SK-N-DZ (cell line): ENCODE measurements around the gene MYO1B.

Experiments used
- DNase-seq: peaks from one replicate; pipeline ENCODE4 v3.0.0-alpha.2; 2015; ENCODE audit warnings: low spot score

MYO1B gene

GRCh38 chr2:191319186-191319585 lies 74.0 kb downstream of the MYO1B start:
- no peak for DNase-seq

DNA sequence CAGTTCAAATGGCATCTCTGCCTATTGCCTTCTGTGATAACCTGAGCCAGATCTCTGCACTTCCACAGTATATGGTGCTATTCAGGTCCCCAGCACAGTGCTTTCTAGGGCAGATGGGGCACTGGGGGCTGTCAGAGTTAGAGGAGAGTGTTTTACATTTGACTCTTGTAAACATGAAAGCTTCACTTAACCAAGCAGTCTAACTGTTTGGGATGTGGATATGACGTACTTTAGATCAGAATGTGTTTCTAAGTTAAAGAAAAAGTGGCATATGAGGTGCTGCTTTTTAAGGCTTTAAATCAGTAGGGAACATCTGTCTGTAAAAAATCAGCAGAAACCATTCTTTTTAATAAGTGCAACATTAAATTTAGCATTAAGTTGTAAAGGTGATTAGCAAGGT lies 75.7 kb downstream of the MYO1B start:
- DNase-seq: no peak

- no peak for DNase-seq
Observed at GRCh38 chr2:191321861-191322662, 76.9 kb downstream of the MYO1B start.

GRCh38 chr2:191322828-191323506 lies 77.8 kb downstream of the MYO1B start:
- no peak for DNase-seq

GRCh38 chr2:191325651-191326365 lies 80.6 kb downstream of the MYO1B start:
- no peak for DNase-seq

GRCh38 chr2:191327484-191327883 lies 82.3 kb downstream of the MYO1B start:
- no peak for DNase-seq

DNA sequence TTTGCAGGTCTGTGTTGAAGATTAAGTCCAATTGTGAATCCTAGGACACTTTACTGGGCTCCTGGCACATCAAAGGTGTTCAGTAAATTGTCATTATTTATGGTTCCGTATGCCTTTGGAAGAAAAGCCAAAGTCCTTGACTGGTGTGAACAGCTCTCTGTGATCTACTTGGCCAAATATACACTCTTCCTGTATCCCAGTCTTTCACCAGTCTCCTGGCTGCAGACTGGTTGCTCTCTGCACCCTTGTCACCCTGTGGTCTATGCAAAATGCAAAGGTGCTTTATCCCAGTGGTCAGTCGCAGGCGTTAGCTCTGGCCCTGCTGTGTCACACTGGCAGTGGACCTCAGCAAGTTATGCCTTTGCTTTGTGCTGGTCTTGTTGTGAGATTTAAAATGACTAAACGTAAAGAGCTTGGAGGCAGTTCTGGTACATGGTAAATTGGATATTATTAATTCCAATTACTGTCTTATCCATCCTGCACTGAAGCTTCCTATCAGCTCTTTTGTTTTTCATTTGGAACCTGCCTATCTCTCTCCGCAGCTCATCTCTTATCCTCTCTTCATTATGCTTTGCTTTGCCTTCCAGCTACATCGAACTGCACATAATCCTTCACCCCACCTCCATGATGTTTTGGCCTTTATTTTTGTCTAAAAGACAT lies 83.1 kb downstream of the MYO1B start:
- no peak for DNase-seq

GRCh38 chr2:191329841-191330240 lies 84.6 kb downstream of the MYO1B start:
- no peak for DNase-seq

DNA sequence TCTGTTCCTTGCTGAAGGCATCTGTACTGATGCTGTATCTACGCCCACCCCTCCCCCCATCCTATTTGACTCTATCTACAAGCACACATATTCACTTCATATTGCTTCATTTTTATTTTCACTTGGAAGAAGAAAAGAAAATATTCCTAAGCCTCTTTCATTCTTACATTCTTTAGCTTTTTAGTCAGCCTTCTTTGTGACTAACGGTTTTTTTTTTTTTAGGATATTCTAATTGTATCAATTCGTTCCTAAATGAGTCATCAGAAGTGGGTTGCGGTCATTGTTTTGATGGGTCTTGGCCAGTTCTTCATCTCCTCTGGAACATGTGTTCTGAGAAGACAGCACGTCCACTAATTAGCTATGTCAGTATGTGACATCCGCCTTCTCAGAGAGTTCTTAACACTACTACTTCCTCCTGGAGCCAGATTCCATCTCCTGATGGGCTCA lies 88.7 kb downstream of the MYO1B start:
- no peak for DNase-seq

DNA sequence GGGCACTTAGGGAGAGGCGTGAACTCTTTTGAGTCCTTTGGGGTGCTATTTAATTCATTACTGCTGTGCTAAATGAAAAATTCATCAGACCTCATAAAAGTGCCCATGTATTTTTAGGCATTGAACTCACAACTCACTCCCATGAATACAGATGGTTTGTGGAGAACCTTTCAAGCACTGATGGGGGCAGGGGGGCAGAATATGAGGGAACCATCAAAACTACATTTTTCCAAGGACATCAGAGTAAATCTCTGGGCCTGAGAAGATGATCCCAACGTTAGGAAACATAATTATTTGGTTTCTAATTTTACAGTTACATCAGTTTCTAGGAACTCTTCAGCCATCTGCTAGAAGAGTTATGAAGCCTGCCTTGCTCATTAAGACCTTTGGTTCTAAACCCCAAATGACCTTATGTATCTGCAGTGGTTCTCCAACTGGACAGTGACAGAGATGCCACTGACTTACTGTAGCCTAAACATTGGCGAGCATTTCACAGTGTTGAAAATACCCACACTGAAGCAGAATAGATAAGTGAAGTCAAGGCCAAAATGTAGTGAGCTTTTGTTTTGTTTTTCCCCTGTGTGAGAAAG lies 90.8 kb downstream of the MYO1B start:
- no peak for DNase-seq

- peak; percentile 20 for DNase-seq
Observed at GRCh38 chr2:191341436-191341835, 96.2 kb downstream of the MYO1B start.

DNA sequence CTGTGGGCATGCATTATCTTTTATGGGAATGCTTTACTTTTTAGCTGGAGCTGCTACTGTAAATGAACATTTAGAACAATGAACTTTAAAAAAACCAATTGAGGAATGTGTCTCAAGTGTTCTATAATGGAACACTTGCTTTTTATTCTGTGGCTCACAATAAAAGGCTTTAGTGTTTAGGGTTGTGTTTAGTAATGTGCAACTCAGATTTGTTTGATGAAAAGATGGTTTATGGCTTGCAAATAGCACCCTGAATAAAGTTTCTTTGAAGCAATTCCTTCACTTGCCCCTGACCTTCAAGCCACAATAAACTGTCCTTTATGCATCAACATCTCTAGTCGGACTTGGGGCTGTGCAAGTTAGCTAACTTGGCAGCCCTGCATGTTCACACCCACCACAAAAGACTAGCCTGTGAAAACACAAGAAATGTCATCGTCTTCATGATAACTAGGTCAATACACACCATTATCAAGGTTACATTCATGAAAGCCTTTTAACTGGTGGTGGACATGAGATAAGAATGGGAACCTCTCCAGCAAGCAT lies 98.7 kb downstream of the MYO1B start:
- no peak for DNase-seq

- DNase-seq: no peak
Observed at GRCh38 chr2:191345788-191346187, 100.6 kb downstream of the MYO1B start.

DNA sequence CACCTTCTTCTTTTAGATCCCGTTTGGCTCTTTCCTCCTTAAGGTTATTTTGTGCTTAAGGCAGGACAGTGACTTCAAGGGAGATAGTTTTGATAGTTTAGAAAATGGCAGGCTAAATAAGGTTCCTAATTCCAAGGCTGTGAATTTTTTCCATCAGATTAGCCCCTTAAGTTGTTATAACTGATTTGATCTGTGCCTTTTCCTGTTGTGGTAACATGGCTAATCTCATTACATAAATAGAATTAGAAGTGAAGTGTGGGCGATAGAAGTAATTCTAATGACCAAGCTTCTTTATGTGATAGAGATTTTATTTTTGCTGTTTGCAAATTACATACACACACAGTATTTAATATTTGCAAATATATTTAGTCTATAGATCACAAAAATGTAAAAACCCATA lies 102.0 kb downstream of the MYO1B start:
- DNase-seq: no peak

GRCh38 chr2:191347881-191348280 lies 102.7 kb downstream of the MYO1B start:
- no peak for DNase-seq

GRCh38 chr2:191349990-191350389 lies 104.8 kb downstream of the MYO1B start:
- no peak for DNase-seq

- no peak for DNase-seq
Observed at GRCh38 chr2:191350826-191351225, 105.6 kb downstream of the MYO1B start.

- DNase-seq: no peak
Observed at GRCh38 chr2:191351298-191351697, 106.1 kb downstream of the MYO1B start.

DNA sequence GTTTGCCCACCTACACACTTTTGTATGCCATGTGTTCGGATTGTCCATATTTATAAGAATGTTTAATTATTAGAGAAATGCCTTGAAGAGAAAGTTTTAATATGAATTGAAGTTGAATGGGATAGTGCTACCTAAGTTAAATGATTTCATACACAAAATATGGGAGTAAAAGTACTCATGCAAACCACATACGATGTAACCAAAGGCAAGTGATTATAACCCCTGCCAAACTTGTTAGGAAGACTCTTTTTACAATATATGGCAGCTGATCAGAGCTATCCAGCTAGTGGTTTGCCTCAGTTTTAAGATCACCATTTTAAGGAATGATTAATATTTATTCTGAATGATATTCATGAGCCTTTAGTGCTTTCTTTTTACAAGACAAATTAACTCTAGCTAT lies 106.7 kb downstream of the MYO1B start:
- no peak for DNase-seq

DNA sequence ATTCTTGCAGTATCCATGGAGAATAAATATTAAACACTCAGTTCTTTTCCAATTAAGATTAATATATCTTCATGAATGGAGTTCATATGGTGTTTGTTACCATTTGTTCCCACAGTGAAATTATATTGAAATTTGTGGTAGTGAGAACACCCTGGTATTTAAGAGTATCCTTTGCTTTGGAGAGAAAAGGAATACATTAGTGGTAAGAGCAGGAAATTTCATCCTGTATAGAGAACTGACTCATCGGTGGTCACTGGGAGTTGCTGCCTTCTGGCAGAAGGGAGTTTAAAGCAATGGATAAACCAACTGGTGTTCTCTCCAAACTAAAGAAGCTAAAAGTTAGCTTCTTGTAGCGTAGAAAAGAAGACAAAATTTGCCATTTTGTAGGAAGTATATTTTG lies 107.3 kb downstream of the MYO1B start:
- DNase-seq: no peak

GRCh38 chr2:191355170-191355758 lies 110.1 kb downstream of the MYO1B start:
- DNase-seq: no peak
